HepG2 (cell line): ENCODE data around the gene ZNF513. TPM values are rescaled to one million over a fixed set of nuclear protein-coding genes. Genes with fewer than 3 reads are reported as not detected.

Experiments
- ATRX ChIP-seq: sonication (generic); formaldehyde crosslinking; IDR thresholded peaks from 2 replicates; pipeline ENCODE4 v1.4.0; 2020; ENCODE audit warnings: missing genetic modification reagents, borderline replicate concordance
- ELF4 ChIP-seq: sonication (generic); formaldehyde crosslinking; IDR thresholded peaks from 2 replicates; pipeline ENCODE4 v1.5.0; 2020; ENCODE audit warnings: missing genetic modification reagents, mild to moderate bottlenecking, moderate library complexity, borderline replicate concordance
- FOXA1 ChIP-seq, 2 experiments: fragments of 450-650 bp in 1 of 2; sonication (generic) in 1 of 2; formaldehyde crosslinking in 1 of 2; IDR thresholded peaks; 2 replicates each; pipeline versions ENCODE4 v1.4.0 to v1.6.1; 2016 to 2020; ENCODE audit warnings: missing genetic modification reagents in 1 of 2
- PITX1 ChIP-seq: sonication (generic); formaldehyde crosslinking; IDR thresholded peaks from 2 replicates; pipeline ENCODE4 v1.5.1; 2020; ENCODE audit warnings: mild to moderate bottlenecking, missing genetic modification reagents
- RNF2 ChIP-seq: fragments of 450-650 bp; conservative IDR thresholded peaks from 2 replicates; pipeline ENCODE4 v1.6.1; 2016; ENCODE audit warnings: low read depth
- ZFP62 ChIP-seq: sonication (generic); formaldehyde crosslinking; IDR thresholded peaks from 2 replicates; pipeline ENCODE4 v1.4.0; 2020; ENCODE audit warnings: missing genetic modification reagents
- ZKSCAN1 ChIP-seq: fragments of 150-350 bp; IDR thresholded peaks from 2 replicates; pipeline ENCODE4 v1.6.1; 2014; ENCODE audit warnings: low read length
- polyA plus RNA-seq, 8 experiments: library from polyadenylated mRNA; depleted of rRNA in 3 of 8; stranded (reverse) in 7 of 8; unstranded in 1 of 8; fragments of >200 nt; fragmentation: Illumina TruSeq in 4 of 8; extraction: Trizol in 4 of 8; gene quantifications; 2 replicates each; pipeline versions ENCODE4 v1.2.1 to v1.2.3, GENCODE V29; 2011 to 2016; ENCODE audit warnings: low read depth in 4 of 8, missing spikeins in 1 of 8, mixed read lengths in 1 of 8; ENCODE audit not compliant: insufficient read depth in 1 of 8
- total RNA-seq, 5 experiments: library from RNA; depleted of rRNA; stranded (reverse); fragments of >200 nt; fragmentation: Illumina TruSeq; extraction: Trizol; gene quantifications; 2 replicates each; pipeline ENCODE4 v1.2.3, GENCODE V29; 2016; ENCODE audit warnings: low read depth in 1 of 5
- TF ChIP-seq, protein P1 (sequence below): sonication (generic); formaldehyde crosslinking; IDR thresholded peaks from 2 replicates; pipeline ENCODE4 v1.4.0; 2020; ENCODE audit warnings: mild to moderate bottlenecking, missing genetic modification reagents
- TF ChIP-seq, protein P2 (sequence below): sonication (generic); formaldehyde crosslinking; conservative IDR thresholded peaks from 2 replicates; pipeline ENCODE4 v1.8.0; 2022; ENCODE audit warnings: missing genetic modification reagents
- TF ChIP-seq, protein P3 (sequence below), 2 experiments: sonication (generic) in 1 of 2; formaldehyde crosslinking in 1 of 2; IDR thresholded peaks; 2 replicates each; pipeline versions ENCODE4 v1.6.1 to v1.9.0; 2014 to 2022; ENCODE audit warnings: antibody characterized with exemption in 1 of 2, borderline replicate concordance in 1 of 2, inconsistent platforms in 1 of 2, low read depth in 1 of 2, missing genetic modification reagents in 1 of 2
- TF ChIP-seq, protein P4 (sequence below): IDR thresholded peaks from 2 replicates; pipeline ENCODE4 v1.6.1; 2012; ENCODE audit warnings: inconsistent platforms

ZNF513 gene
- total and polyA plus RNA-seq, 2 of the 13 experiments (the other 11 are each of a cell fraction or from before 2014, with no cell fraction given) = 4.9 to 6.3 TPM

DNA sequence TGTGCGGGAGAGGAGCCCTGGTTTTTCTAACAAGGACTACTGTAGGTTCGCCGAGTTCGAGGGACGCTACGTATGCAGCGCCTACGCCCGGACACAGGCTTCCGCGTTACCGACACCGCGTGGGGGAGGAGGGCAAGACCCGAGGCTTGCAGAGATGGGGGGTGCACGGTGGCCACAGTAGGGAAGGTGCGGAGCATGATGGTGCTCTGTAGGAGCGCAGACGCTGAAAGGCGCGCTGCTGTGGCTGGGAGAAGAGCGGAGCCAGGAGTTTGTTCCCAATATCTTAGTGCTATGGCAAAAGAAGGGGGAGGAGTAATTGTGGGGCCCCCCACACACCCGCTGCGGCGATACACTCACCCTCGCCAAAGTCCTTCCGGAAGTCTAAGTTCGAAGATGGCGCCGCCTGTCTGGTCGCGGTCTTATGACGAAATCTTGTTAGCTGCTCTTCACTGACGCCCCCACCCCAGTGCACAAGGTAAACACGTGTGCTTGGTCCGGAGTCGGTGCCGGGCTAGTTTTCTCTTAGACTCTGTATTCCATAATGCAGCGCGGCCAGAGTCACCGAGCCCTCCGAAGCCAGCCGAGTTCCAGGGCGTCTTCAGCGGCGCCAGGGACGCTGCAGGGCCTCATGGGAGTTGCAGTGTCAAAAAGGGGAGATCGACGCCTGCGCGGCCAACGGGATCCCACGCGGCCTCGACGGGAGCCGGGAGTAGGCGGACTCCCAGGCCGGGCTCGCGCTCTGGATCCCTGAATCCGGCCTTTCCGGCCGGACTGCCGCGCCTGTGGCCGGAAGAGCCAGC lies 24.0 kb downstream of the ZNF513 start, which contains the start of gene GTF3C2 (continued):
- TF ChIP-seq, protein P1, sequence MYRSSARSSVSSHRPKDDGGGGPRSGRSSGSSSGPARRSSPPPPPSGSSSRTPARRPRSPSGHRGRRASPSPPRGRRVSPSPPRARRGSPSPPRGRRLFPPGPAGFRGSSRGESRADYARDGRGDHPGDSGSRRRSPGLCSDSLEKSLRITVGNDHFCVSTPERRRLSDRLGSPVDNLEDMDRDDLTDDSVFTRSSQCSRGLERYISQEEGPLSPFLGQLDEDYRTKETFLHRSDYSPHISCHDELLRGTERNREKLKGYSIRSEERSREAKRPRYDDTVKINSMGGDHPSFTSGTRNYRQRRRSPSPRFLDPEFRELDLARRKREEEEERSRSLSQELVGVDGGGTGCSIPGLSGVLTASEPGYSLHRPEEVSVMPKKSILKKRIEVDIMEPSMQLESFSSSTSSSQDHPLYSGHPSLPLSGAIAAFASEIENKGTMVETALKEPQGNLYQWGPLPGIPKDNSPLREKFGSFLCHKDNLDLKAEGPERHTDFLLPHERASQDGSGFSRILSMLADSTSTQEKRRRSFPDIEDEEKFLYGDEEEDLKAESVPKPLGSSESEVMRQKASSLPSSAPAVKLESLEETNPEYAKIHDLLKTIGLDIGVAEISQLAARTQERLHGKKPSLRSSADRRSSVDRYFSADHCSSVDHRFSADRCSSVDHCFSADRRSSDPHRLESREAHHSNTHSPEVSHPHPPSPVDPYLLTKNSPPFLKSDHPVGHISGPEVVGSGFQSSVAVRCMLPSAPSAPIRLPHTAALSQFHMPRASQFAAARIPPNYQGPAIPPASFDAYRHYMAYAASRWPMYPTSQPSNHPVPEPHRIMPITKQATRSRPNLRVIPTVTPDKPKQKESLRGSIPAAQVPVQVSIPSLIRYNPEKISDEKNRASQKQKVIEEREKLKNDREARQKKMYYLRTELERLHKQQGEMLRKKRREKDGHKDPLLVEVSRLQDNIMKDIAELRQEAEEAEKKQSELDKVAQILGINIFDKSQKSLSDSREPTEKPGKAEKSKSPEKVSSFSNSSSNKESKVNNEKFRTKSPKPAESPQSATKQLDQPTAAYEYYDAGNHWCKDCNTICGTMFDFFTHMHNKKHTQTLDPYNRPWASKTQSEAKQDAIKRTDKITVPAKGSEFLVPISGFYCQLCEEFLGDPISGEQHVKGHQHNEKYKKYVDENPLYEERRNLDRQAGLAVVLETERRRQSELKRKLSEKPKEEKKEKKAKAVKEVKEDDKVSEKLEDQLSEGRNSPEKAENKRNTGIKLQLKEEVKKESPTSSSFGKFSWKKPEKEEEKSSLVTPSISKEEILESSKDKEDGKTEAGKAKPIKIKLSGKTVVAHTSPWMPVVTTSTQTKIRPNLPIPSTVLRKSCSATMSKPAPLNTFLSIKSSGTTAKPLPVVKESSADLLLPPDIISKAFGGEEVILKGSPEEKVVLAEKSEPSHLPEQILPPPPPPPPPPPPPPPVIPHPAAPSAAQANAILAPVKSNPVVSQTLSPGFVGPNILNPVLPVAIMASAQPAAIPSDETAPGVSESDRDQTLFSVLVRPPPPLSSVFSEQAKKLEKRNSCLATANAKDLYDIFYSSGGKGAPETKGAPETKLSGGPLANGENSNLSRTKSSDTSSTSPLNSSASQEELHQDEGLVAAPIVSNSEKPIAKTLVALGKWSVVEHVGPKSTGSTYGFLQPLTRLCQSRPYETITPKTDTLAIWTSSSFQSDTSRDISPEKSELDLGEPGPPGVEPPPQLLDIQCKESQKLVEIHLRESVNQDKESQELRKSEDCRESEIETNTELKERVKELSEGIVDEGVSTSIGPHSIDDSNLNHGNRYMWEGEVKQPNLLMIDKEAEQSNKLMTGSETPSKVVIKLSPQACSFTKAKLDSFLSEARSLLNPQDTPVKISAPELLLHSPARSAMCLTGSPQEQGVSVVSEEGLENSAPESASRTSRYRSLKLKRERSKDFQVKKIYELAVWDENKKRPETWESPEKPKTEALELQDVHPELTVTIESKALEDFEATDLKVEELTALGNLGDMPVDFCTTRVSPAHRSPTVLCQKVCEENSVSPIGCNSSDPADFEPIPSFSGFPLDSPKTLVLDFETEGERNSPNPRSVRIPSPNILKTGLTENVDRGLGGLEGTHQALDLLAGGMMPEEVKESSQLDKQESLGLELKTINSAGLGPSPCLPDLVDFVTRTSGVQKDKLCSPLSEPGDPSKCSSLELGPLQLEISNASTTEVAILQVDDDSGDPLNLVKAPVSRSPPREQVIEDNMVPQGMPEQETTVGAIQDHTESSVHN = peak; percentile 7; the same call in 1 of the 2 replicates
- TF ChIP-seq FOXA1 (IDR thresholded peaks at IDR 0.05) (peak; percentile 24; the same call in 1 of the 2 replicates), FOXA1 (CRISPR knock-in tag; IDR thresholded peaks at IDR 0.05) (peak; percentile 95), ELF4 (CRISPR knock-in tag) (peak; percentile 90), ATRX (CRISPR knock-in tag) (no peak), ZFP62 (no peak), ZKSCAN1 (peak; percentile 7; the same call in 1 of the 2 replicates), PITX1 (CRISPR knock-in tag) (peak; percentile 70), RNF2 (peak; percentile 96)
- TF ChIP-seq, protein P2, sequence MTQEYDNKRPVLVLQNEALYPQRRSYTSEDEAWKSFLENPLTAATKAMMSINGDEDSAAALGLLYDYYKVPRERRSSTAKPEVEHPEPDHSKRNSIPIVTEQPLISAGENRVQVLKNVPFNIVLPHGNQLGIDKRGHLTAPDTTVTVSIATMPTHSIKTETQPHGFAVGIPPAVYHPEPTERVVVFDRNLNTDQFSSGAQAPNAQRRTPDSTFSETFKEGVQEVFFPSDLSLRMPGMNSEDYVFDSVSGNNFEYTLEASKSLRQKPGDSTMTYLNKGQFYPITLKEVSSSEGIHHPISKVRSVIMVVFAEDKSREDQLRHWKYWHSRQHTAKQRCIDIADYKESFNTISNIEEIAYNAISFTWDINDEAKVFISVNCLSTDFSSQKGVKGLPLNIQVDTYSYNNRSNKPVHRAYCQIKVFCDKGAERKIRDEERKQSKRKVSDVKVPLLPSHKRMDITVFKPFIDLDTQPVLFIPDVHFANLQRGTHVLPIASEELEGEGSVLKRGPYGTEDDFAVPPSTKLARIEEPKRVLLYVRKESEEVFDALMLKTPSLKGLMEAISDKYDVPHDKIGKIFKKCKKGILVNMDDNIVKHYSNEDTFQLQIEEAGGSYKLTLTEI (CRISPR knock-in tag) = no peak
- TF ChIP-seq, protein P3, sequence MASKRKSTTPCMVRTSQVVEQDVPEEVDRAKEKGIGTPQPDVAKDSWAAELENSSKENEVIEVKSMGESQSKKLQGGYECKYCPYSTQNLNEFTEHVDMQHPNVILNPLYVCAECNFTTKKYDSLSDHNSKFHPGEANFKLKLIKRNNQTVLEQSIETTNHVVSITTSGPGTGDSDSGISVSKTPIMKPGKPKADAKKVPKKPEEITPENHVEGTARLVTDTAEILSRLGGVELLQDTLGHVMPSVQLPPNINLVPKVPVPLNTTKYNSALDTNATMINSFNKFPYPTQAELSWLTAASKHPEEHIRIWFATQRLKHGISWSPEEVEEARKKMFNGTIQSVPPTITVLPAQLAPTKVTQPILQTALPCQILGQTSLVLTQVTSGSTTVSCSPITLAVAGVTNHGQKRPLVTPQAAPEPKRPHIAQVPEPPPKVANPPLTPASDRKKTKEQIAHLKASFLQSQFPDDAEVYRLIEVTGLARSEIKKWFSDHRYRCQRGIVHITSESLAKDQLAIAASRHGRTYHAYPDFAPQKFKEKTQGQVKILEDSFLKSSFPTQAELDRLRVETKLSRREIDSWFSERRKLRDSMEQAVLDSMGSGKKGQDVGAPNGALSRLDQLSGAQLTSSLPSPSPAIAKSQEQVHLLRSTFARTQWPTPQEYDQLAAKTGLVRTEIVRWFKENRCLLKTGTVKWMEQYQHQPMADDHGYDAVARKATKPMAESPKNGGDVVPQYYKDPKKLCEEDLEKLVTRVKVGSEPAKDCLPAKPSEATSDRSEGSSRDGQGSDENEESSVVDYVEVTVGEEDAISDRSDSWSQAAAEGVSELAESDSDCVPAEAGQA (IDR thresholded peaks at IDR 0.05; ENCODE audit: low read depth) = peak; percentile 94
- TF ChIP-seq, protein P3 (CRISPR knock-in tag; IDR thresholded peaks at IDR 0.05; ENCODE audit: borderline replicate concordance) = no peak
- TF ChIP-seq, protein P4, sequence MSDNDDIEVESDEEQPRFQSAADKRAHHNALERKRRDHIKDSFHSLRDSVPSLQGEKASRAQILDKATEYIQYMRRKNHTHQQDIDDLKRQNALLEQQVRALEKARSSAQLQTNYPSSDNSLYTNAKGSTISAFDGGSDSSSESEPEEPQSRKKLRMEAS = peak; percentile 95
